ENCODE data around the gene SLC7A11.

The SLC7A11 gene

DNA sequence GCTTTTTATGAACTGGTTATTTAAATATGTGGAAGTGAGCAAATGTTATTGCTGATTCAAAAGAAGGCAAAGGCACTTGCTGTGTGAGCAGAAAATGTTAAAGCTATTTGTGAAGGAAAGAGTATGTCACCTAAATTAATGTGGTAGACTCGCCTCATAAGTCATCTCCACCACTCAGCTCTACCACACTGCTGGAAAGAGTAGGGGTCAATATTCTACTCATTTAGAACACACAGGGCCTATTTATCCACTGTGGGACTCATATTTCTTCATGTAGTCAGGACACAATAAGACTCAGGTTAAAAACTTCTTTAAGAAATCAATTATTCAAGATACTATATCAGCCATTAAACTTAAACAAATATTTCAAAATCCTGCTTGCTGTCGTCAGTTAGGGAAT, 106.5 kb downstream of the SLC7A11 start:
- H3K4me1 Mint-ChIP-seq: no peaks in the 10 kb centered on the region
- H3K4me3 Mint-ChIP-seq: no peak overlapping the region
- H3K9me3 Mint-ChIP-seq: peaks cover 11% of the 10 kb centered on the region
- peaks cover 3% of the 10 kb centered on the region for H3K27me3 Mint-ChIP-seq
- H3K27ac Mint-ChIP-seq: no peak overlapping the region
- DNase-seq (ENCODE audit: low spot score in 2 of 2): no peak
- no peaks in the 10 kb centered on the region for H3K36me3 Mint-ChIP-seq
- no peak for ATAC-seq (ENCODE audit: low read depth)

DNA sequence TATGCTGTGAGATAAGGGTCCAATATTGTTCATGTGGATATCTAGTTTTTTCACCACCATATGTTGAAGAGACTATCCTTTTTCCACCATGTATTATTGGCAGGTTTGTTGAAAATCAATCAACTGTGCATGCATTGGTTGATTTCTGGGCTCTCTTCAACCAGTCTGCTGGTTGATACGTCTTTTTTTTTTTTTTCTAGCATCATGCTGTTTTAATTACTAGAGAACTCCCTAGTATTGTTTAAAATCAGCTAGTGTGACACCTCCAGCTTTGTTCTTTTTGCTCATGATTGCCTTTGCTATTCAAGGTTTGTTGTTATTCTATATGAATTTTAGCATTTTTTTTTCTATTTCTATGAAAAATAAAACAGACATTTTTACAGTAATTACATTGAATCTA, 123.9 kb downstream of the SLC7A11 start:
- Mint-ChIP-seq H3K27ac (no peak overlapping the region), H3K9me3 (peaks cover 6% of the 10 kb centered on the region), H3K27me3 (no peaks in the 10 kb centered on the region), H3K4me1 (peaks cover 13% of the 10 kb centered on the region), H3K4me3 (no peak overlapping the region), H3K36me3 (peaks cover 3% of the 10 kb centered on the region)
- ATAC-seq (ENCODE audit: low read depth) (no peak), DNase-seq (ENCODE audit: low spot score in 2 of 2) (no peak)

- Mint-ChIP-seq H3K27ac (peak overlapping the region; percentile 72), H3K9me3 (no peaks in the 10 kb centered on the region), H3K36me3 (no peaks in the 10 kb centered on the region), H3K27me3 (no peaks in the 10 kb centered on the region), H3K4me1 (peaks cover 17% of the 10 kb centered on the region), H3K4me3 (no peak overlapping the region)
- no peak for ATAC-seq (ENCODE audit: low read depth)
- no peak for DNase-seq (ENCODE audit: low spot score in 2 of 2)
These were observed 127.1 kb downstream of the SLC7A11 start for GRCh38 chr4:138115053-138115452.

DNA sequence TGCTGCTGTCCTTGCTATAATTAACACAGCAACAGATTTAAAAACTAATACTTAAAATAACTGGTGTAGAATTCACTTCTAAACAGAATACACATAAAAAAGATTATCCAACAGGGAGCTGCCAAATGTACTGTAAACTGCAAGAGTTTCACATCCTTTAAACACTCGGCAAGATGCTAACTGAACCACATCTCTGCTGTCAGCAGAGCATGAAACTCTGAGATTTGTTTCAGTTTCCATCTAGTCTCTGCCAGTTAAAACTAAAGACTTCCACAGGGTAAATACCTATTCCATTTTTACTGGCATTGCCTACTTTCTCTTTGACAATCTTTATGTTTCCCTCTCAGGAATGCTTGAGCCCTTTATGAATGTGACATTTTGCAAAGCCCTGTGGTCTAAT, 127.7 kb downstream of the SLC7A11 start:
- ATAC-seq (ENCODE audit: low read depth) (peak; percentile 99), DNase-seq (ENCODE audit: low spot score in 2 of 2) (peak in 1 of 2 donors; percentile 29)
- H3K4me1 Mint-ChIP-seq: peaks cover 17% of the 10 kb centered on the region
- H3K9me3 Mint-ChIP-seq: no peaks in the 10 kb centered on the region
- H3K4me3 Mint-ChIP-seq: peak overlapping the region; percentile 13
- no peaks in the 10 kb centered on the region for H3K27me3 Mint-ChIP-seq
- H3K36me3 Mint-ChIP-seq: no peaks in the 10 kb centered on the region
- H3K27ac Mint-ChIP-seq: peak overlapping the region; percentile 72
